PFSK-1 (cell line): ENCODE results near the gene MTO1.

ENCODE experiments used
- FOXP2 ChIP-seq: optimal IDR thresholded peaks from 2 replicates; pipeline ENCODE3; 2011; ENCODE audit warnings: borderline replicate concordance, control low read depth, inconsistent platforms; ENCODE audit not compliant: insufficient read depth; ENCODE audit errors: extremely low read length, extremely low read depth
- POLR2AphosphoS5 ChIP-seq: IDR thresholded peaks from 2 replicates; pipeline ENCODE4 v1.6.1; 2012; ENCODE audit warnings: low read depth, mild to moderate bottlenecking, control low read depth, low read length, moderate library complexity
- SIN3A ChIP-seq: IDR thresholded peaks from 2 replicates; pipeline ENCODE4 v1.6.1; 2012; ENCODE audit warnings: mild to moderate bottlenecking, low read length, moderate library complexity, borderline replicate concordance; ENCODE audit not compliant: insufficient read depth
- TAF1 ChIP-seq: IDR thresholded peaks from 2 replicates; pipeline ENCODE4 v1.6.1; 2012; ENCODE audit warnings: low read length, control low read depth, borderline replicate concordance; ENCODE audit not compliant: insufficient read depth
- TF ChIP-seq, protein P1 (sequence below), 2 experiments: IDR thresholded peaks; 2 replicates each; pipeline versions ENCODE4 v1.6.1 to v1.8.0; 2011 to 2012; ENCODE audit warnings: low read depth in 2 of 2, low read length in 2 of 2, control low read depth in 1 of 2, inconsistent platforms in 1 of 2, mild to moderate bottlenecking in 1 of 2, moderate library complexity in 1 of 2; ENCODE audit not compliant: insufficient read depth in 1 of 2

Gene MTO1

DNA sequence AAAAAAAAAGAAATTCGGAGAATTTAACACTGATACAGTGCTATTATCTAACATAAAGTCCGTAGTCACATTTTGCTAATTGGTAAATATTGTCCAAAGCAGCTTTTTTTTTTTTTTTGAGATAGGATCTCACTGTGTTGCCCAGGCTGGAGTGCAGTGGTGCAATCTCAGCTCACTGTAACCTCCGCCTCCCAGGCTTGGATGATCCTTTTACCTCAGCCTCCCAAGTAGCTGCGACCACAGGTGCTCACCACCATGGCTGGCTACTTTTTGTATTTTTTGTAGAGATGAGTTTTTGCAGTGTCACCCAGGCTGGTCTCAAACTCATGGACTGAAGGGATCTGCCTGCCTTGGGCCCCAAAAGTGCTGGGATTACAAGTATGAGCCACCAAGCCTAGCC, 15.9 kb downstream of the MTO1 start:
- no peak for TF ChIP-seq POLR2AphosphoS5
- TF ChIP-seq, protein P1, sequence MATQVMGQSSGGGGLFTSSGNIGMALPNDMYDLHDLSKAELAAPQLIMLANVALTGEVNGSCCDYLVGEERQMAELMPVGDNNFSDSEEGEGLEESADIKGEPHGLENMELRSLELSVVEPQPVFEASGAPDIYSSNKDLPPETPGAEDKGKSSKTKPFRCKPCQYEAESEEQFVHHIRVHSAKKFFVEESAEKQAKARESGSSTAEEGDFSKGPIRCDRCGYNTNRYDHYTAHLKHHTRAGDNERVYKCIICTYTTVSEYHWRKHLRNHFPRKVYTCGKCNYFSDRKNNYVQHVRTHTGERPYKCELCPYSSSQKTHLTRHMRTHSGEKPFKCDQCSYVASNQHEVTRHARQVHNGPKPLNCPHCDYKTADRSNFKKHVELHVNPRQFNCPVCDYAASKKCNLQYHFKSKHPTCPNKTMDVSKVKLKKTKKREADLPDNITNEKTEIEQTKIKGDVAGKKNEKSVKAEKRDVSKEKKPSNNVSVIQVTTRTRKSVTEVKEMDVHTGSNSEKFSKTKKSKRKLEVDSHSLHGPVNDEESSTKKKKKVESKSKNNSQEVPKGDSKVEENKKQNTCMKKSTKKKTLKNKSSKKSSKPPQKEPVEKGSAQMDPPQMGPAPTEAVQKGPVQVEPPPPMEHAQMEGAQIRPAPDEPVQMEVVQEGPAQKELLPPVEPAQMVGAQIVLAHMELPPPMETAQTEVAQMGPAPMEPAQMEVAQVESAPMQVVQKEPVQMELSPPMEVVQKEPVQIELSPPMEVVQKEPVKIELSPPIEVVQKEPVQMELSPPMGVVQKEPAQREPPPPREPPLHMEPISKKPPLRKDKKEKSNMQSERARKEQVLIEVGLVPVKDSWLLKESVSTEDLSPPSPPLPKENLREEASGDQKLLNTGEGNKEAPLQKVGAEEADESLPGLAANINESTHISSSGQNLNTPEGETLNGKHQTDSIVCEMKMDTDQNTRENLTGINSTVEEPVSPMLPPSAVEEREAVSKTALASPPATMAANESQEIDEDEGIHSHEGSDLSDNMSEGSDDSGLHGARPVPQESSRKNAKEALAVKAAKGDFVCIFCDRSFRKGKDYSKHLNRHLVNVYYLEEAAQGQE (IDR thresholded peaks at IDR 0.05; ENCODE audit: insufficient read depth in 1 of 2, low read depth in 2 of 2, low read length in 2 of 2), result no peak

DNA sequence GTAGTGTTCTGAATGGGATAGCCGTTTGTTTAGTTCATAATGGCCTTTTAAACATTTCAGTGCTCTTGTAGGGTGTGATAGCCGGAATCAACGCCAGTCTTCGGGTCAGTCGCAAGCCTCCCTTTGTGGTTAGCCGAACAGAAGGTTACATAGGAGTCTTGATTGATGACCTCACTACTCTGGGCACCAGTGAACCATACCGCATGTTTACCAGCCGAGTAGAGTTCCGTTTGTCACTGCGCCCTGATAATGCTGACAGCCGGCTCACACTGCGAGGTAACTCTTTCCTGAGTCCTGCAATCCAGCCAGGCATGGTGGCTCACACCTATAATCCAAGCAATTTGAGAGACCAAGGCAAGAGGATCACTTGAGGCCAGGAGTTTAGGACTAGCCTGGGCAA, 20.4 kb downstream of the MTO1 start:
- TF ChIP-seq POLR2AphosphoS5 (no peak), FOXP2 (peak; percentile 59)

DNA sequence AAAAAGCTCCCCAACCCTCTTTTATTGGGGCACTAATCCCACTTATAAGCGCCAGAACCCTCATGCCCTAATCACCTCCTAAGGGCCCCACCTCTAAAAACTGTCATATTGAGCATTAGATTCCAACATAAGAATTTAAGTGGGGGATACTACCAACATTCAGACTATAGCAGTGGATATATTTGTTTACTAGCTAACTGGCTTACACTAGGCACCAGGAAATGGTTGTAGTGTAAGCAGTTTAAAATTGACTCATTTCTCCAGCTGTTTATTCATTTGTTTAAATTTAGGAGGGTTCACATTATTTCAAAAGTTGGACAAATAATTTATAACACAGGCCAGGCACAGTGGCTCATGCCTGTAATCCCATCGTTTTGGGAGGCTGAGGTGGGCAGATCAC, 22.9 kb downstream of the MTO1 start:
- no peak for TF ChIP-seq FOXP2
- TF ChIP-seq SIN3A, result no peak
- TF ChIP-seq POLR2AphosphoS5, result no peak
- no peak for TF ChIP-seq TAF1
- TF ChIP-seq, protein P1 (IDR thresholded peaks at IDR 0.05; ENCODE audit: insufficient read depth in 1 of 2, low read depth in 2 of 2, low read length in 2 of 2), result no peak

DNA sequence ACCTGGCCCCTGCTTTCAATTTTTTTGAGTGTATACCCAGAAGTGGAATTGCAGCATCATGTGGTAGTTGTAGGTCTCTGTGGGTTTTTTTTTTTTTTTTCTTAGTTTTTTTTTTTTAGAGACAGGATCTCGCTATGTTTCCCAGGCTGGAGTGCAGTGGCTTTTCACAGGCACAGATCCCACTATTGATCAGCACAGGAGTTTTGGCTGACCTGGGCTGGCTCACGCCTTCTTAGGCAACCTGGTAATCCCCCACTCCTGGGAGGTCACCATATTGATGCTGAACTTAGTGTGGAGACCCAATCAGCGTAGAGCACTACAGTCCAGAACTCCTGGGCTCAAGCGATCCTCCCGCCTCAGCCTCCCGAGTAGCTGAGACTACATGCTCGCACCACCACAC, 25.9 kb downstream of the MTO1 start:
- TF ChIP-seq TAF1 (no peak), FOXP2 (no peak), POLR2AphosphoS5 (no peak)

DNA sequence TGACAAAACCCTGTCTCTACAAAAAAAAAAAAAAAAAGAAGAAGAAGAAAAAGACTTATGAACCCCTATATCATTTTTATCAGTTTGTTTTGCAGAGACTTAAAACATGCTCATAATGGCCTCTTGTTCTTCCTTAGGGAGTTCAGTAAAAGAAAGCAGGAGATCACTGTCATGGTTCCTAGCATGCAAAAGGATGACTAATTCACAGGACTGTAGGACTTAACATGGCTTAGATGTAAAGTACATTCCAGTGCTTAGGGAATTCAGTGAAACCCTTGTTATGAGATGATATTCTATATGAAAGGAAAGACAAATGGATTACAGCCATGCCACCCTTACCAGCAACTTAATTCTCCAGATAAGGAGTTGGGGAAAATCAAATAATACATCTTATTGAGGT, 29.8 kb downstream of the MTO1 start:
- TF ChIP-seq FOXP2 (no peak), POLR2AphosphoS5 (no peak), TAF1 (no peak), SIN3A (no peak)
- TF ChIP-seq, protein P1 (IDR thresholded peaks at IDR 0.05; ENCODE audit: insufficient read depth in 1 of 2, low read depth in 2 of 2, low read length in 2 of 2), result no peak

DNA sequence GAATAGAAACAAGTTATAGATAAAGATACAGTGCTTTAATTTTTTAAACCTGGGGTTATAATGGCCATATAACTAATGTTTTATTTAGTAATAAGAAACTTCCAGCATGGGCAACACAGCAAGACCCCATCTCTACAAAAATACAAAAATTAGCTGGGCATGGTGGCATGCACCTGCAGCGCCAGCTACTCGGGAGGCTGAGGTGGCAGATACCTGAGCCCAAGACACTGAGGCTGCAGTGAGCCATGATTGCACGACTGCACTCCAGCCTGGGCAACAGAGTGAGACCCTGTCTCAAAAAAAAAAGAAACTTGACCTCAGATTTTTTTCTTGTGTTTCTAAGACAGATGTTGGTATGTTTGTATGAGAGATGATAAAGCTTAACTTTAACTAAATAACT, 36.4 kb downstream of the MTO1 start:
- TF ChIP-seq POLR2AphosphoS5 (no peak), FOXP2 (no peak), SIN3A (no peak), TAF1 (no peak)
- TF ChIP-seq, protein P1 (IDR thresholded peaks at IDR 0.05; ENCODE audit: insufficient read depth in 1 of 2, low read depth in 2 of 2, low read length in 2 of 2), result no peak
